Astrocyte of the hippocampus (primary cell): Measurements from ENCODE around the gene LIPH.
A peak's percentile ranks its signal among the peaks of the same experiment; 100 is the strongest.
"Not testable (repeated sequence)": the region's sequence is repeated elsewhere in the genome, so short reads cannot be mapped to it uniquely, and the experiment has no call there.

Experiments used
- DNase-seq: peaks from one replicate; pipeline ENCODE4 v3.0.0; 2011; ENCODE audit warnings: low read depth, low spot score

LIPH gene

DNA sequence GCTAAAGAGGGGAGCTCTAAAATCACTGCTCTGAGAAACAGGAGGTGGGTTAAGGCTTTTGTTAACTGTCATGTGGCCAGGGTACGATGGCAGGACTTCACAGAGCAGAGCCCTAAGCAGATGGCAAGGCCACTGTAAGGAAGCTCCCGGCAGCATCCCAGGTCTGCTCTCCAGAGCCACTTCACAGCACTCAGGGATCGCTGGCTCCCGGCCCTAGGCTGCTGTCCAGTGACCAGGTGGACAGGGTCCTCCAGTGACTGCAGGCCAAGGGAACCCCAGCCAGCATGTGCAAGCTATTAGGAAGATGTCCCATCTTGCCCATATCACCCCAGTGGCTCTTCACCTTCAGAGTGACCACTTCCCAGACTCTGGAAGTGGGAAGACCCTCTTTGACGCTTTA, 63.9 kb downstream of the LIPH start:
- DNase-seq, result no peak

DNA sequence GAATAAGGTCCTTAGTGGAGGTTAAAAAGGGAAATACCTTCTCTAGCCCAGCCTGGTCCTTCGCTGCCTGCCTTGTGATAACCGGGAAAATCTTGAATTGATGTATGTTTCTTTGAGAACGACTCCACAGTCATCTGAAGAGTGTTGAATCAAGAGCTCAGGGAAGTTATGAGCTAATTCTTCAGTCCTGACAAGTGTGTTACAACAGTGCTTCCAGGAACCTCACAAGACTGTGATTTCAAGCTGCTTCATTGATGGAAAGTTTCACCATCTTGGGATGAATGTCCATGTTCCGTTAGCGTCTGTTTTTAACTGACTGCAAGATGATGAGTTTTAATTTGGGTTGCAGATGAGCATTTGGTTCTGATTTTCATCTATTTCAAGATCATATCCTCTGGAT, 66.0 kb downstream of the LIPH start:
- no peak for DNase-seq

DNA sequence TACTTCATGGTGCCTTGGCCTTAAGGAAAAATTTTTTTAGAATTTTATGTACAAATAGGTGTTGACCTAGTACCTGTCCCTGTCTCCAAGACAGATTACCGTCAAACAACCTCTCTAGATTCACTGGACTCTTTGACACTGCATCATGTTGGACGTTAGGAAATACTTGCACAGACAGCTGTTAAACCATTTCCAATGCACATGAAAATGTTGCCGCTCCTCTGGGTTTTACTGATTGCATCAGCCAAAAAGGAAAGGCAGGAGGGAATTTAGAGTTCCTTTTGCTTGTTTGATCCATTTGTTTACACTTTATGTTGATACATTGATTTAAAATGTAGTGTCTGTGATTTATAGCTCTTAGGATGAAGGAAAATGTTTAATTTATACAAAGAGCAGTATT, 68.1 kb downstream of the LIPH start:
- no peak for DNase-seq

DNA sequence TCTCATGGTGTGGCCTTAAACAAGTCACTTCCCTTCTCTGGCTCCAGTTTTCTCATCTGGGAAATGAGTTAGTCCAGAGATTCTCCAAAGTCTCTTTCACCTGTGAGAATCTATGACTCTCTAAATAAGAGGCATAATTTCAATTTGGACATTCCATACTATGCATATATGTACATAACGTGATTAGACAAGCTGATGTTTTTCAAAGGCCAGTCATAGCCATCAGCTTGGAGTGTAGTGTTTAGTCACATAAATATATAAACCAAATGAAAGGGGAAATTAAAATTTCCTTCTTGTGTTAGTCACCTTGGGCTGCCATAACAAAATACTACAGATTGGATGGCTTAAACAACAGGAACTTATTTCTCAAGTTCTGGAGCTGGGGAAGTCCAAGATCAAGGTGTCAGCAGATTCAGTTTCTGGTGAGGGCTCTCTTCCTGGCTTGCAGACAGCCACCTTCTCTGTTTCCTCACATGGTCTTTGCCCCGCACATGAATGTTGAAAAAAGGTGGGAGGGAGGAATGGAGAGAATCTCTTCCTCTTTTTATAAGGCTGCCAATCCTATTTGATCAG, 72.9 kb downstream of the LIPH start:
- DNase-seq, result no peak

DNA sequence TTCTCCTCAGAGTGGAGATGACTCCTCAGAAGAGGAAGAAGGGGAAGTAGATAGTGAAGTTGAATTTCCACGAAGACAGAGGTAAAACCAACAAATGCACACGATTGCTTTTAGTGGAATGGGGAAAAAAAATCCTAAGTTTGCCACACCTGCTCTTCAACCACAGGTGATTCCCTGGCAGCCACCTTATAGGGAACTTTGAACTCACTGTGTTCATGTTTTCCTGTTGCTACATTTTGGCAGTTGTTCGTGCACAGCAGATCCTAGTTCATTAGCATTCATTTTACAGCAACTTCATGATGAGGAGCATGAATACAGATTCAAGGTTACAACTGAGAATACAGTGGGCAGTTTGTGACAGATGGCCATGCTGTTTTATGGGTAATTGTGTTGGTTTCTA, 75.1 kb downstream of the LIPH start:
- no peak for DNase-seq

DNA sequence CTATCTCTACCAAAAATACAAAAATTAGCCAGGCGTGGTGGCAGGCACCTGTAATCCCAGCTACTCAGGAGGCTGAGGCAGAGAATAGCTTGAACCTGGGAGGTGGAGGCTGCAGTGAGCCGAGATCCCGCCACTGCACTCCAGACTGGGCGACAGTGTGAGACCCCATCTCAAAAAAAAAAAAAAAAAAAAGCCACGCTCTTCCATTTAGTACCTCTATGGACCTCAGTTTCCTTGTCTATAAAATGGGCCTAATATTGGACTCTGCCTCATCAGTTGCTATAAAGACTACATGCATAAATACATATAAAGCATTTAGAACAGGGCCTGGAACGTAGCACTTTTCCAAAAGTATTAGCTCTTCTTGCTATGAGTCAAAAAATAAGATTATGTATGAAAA, 77.5 kb downstream of the LIPH start:
- DNase-seq, result not testable (repeated sequence)

DNA sequence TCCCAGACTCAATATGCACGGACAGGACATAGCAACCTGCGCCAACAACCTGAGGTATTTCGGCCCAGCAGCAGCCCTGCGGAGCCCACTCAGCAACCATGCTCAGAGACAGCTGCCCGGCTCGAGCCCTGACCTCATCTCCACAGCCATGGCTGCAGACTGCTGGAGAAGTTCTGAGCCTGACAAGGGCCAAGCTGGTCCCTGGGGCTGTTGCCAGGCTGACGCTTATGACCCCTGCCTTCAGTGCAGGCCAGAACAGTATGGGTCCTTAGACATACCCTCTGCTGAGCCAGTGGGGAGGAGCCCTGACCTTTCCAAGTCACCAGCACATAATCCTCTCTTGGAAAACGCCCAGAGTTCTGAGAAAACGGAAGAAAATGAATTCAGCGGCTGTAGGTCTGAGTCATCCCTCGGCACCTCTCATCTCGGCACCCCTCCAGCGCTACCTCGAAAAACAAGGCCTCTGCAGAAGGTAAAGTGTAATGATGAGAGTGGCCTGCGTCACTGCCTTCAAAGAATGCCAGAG, 79.0 kb downstream of the LIPH start:
- peak; percentile 90 for DNase-seq

DNA sequence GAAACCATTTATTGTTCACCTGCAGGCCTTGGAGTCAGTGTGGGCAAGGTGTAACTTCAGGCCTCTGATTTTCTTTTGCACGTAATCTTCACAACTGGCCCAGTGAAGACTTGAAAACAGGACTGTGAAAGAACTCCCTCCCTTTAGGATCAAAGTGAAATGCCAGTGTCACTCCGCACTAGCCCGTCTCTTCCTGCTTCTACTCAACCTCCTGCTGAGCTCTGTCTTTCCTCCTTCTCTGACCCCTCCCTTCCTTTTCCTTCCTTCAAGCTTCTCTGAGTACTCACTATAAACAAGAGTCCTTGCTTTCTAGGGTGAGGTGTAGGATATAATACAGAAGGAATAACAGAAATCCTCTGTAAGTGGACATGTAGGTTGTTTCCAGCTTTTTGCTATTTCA, 82.1 kb downstream of the LIPH start:
- DNase-seq, result no peak

DNA sequence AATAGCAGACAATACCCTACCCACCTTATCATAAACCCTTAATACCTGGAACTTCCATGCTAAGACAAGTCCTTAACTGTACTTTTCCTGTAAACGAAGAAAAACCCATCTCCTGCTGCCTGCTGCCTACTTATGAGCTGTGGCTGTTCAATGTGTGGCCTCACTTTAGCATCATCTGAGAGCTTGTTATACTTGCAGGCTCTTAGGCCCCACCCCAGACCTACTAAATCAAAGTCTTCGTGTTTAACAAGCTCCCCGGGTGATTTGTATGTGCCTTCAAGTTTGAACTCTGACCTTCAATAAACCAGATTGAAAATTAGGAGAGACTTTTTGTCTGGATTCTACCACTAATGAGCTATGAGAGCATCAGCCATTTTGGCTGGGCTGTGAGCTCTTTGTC, 82.8 kb downstream of the LIPH start:
- DNase-seq, result no peak

DNA sequence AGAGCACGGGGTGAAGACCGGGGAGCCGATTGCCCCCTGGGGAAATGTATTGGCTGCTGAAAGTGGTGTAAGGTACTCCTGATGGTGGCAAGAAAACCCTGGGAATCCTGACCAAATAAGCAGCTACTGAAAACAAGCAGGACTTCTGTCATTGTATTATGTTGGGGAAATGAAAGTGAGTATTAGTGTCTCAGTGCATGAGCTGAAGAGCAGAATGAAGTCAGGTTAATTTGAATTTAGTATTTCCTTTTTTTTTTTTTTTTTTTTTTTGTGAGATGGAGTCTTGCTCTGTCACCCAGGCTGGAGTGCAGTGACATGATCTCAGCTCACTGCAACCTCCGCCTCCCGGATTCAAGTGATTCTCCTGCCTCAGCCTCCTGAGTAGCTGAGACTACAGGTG, 86.3 kb downstream of the LIPH start:
- not testable (repeated sequence) for DNase-seq

DNA sequence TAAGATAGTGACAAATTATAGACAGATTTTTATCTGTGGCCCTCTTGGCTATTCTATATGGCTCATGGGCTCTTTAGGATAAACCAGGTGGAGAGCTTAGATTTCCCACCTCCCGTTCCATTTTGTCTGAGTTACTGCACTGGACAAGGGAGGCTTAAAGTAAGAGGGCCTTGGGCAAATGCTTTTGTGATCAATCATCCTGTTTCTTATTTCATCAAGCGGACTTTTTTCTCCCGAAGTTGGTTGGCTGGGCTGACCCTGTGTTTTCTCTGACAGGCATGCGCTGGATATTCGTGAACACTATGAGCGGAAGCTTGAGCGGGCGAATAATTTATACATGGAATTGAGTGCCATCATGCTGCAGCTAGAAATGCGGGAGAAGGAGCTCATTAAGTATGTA, 86.9 kb downstream of the LIPH start:
- DNase-seq, result no peak

DNA sequence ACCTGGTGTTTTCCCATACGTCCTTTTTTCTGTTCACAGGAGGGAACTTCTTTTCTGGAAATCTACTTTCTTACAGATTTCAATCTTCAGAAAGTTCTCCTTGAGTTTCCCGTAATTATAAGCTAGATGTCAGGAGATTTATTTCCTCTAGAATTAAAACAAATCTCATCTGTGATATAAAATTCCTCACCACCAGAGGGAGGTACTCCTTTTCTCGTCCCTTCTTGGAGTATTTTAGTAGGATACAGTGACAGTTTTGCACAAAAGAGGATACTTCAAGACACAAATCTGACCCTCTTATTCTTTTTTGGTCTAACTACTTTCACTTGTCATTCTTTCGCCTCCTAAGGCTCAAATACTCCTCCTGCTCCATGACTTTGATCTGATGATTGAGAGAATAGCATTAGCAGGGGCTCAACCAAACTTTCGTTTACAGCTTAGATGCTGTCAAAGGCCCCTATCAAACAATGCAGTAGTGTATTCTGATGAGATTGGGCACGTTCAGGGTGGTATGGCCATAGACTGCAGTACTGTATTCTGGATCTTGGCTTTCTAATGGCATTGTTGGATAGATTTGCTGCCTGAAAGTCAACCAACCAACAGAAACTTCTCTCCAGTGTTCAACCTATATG, 91.6 kb downstream of the LIPH start:
- peak; percentile 23 for DNase-seq

DNA sequence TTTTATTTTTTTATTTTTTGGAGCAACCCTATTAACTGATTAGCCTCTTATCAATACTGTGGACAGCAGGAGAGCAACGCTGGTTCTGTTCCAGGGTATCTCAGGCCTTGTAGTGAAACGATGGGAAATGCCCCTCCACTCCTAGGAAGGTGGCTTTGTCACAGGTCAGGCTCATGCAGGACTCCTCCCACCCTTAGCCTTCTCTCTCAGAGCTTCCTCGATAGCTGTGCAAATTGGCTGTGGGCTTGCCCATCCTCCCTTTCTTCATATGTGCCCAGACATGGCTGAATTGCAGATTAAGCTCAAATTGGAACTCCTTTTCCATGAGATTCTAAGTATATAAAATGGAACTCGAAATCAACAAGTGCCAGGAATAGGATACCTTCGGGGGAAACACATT, 92.1 kb downstream of the LIPH start:
- DNase-seq, result no peak

DNA sequence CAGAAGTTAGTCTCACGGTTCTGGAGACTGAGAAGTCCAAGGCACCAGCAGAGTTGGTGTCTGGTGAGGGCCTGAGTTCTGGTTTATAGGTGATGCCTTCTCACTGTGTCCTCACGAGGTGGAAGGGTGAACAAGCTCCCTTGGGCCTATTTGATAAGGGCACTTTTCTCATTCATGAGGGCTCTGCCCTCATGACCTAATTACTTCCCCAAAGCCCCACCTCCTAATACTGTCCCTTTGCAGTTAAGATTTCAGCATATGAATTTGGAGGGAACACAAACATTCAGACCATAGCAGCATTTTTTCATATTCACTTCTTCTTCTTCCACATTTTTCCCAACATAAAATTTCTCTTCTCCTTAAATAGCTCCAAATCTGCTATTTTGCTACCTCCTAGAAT, 95.0 kb downstream of the LIPH start:
- DNase-seq, result no peak
